Activated T-cell treated with anti-CD3 and anti-CD28 coated beads for 1 hour (primary cell): ENCODE results near the gene RXFP1.
"Not testable (repeated sequence)": the region's sequence is repeated elsewhere in the genome, so short reads cannot be mapped to it uniquely, and the experiment has no call there.

Experiments
- DNase-seq: peaks from one replicate; pipeline ENCODE4 v3.0.0-alpha.2; 2020; ENCODE audit warnings: low read depth

RXFP1 gene

DNA sequence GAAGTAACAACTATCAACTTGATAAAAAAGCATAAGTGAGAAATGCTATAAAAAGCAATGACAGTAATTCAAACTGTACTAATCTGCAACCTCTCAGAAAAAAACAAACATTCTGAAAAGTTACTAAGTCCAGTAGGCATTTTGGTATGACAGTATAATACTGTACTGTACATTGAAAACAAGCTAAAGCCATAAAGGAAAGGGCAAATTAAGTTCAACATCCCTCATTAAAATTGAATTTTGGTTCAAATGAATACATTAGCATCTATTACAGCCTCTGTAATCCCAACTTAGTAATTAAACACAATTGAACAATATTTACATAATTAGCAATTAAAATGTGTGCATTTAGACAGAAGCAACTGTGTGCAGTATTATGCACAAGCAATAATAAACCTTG lies 96.3 kb downstream of the RXFP1 start:
- no peak for DNase-seq

DNA sequence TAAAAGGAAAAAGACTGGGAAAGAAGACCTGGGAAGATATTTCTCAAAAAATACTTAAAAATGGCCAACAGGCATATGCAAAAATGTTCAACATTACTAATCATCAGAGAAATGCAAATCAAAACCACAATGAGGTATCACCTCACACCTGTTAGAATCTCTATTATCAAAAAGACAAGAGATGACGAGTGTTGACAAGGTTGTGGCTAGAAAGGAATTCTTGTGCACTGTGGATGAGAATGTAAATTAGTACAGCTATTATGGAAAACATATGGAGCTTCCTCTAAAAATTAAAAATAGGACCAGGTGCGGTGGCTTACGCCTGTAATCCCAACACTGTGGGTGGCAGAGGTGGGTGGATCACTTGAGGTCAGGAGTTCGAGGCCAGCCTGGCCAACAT lies 100.0 kb downstream of the RXFP1 start:
- DNase-seq, result no peak

DNA sequence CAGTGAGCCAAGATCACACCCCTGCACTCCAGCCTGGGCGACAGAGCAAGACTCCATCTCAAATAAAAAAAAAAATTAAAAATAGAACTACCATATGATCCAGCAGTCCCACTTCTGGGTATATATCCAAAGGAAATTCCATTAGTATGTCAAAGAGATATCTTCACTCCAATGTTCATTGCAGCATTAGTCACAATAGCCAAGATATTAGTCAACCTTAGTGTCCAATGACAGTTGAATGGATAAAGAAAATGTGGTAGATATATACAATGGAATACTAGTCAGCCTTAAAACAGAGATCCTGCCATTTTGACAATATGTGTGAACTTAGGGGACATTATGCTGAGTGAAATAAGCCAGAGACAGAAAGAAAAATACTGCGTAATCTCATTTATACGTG lies 100.6 kb downstream of the RXFP1 start:
- DNase-seq, result no peak

DNA sequence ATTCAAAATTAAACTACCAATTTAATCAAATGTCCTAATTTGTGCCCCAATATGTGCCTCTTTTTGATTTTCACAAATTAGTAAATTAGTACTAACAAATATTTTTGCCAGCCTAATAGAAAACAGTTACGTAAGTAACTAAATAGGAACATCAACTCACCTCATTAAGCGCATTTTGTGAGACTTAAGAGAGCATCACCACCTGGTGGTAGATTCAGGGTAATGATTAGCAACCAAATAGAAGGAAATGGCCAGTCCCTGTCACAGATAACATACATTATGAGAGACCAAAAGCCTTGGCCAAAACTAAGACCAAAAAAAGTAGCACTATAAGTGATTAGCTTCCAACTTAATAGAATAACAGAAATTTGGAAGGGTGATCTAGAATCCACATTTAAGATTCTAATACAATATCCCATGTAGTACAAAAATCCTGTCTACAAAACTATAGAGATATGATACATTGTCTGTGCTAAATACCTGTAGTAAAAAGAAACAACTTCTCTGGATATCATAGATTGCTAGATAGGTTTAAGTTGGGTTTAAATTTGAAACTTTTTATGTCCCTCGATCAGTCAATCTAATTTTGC lies 103.3 kb downstream of the RXFP1 start:
- no peak for DNase-seq

DNA sequence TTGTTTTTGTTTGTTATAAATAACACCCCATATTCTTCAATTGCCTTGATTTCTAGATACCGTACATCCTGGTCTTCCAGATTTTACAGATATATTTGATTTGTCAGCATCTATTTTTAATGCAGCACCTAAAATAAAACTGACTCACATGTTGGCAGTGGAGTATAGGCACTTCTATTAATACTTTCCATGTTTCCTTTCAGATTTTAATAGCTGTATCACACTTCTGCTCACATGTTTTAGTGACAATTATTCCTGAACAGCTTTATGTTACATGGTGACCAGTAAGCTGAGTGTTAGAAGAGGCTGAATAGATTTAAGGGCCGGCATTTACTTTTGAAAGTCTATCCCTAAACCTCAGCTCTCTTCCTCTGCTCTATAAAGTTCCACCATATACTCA lies 103.9 kb downstream of the RXFP1 start:
- no peak for DNase-seq

DNA sequence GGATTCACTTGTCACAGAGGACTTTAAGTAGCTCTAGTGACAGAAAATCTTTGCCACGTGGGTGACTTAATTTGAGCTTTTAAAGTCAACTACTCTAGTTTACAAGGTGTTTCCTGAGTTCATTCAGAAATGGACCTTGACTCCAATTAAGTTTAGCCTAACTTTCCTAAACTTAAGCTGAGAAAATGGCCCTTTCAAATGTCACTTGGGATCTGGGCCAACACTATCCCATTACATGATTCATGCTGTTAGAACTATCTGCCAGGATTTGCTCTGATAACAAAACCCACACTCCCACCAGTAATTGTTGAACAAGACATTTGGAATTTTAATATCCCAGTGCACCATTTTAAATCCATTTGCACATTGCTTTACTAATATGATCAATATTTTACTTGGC lies 109.2 kb downstream of the RXFP1 start:
- no peak for DNase-seq

DNA sequence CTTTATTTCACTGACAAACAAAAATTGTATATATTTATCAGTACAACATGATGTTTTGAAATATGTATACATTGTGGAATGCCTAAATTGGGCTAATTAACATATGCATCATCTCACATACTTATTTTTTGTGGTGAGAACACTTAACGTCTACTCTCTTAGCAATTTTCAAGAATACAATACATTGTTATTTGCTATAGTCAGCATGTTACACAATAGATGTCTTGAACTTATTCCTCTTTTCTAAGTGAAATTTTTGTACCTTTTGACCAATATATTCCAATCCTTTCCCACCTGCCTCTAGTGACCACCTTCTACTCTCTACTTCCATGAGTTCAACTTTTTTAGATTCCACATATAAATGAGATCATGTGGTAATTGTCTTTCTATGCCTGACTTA lies 114.9 kb downstream of the RXFP1 start:
- DNase-seq, result no peak

DNA sequence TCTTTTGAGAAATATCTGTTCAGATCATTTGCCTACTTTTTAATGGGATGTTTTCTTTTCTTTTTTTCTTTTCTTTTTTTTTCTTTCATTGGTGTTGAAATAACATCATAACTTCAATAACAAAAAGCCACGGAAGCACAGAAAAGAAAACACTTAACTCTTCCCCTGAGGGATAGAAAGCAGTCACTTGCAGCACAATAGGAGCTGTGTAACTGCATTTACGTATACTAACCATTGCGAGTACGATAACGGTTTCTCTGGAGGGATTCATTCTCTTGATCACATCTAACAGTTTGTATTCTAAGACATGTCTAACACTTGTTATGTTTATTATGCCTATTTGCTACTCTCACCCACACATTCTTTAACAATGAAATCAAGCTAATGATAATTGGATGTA lies 122.7 kb downstream of the RXFP1 start:
- no peak for DNase-seq

DNA sequence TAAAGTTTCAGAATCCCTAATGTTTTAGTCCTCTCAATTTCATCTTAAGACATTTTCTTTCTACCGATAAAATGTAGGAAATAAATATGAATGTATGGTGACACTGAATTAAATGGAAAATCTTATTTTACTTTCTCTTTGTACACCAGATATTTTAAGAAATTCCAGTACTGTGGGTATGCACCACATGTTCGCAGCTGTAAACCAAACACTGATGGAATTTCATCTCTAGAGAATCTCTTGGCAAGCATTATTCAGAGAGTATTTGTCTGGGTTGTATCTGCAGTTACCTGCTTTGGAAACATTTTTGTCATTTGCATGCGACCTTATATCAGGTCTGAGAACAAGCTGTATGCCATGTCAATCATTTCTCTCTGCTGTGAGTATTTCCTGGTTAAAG lies 123.1 kb downstream of the RXFP1 start:
- DNase-seq, result no peak

DNA sequence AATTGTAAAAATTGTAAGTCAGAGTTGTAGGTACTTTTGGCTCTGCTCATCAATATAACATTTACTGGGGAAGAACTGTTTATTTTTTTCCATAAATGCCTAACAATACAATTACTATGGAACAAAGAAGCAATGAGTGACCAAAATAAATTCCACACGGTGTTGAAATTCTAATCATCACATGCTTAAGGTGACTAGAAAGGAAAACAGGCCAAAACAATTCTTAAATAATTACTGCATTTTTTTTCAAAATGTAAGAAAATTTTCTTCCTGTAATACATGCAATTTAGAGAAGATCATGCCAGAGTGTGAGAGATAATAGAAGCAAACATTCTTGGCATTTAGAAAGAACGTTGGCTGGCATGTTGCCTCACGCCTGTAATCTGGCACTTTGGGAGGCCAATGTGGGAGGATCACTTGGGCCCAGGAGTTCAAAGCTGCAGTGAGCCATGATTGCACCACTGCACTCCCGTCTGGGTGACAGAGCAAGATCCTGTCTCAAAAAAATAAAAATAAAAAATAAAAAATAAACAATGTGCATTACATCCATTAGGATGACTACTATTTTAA lies 127.5 kb downstream of the RXFP1 start:
- DNase-seq, result no peak

DNA sequence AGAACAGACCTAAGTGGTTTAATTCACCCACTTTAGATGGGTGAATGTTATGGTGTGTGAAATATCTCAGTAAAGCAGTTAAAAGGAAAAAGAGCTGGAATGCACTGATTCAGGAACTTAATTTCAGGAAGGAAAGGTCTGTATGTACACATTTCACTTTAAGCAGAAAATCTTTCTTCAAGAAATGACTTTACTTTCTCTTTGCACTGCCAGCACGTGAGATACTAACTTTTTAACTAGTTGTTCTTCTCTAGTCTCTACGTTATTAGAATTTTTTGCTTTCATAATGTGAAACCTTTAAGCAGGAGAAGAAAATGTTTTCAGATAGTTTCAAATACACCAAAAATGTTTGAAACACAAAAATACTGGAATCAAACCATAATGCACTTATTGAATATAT lies 131.2 kb downstream of the RXFP1 start:
- no peak for DNase-seq

DNA sequence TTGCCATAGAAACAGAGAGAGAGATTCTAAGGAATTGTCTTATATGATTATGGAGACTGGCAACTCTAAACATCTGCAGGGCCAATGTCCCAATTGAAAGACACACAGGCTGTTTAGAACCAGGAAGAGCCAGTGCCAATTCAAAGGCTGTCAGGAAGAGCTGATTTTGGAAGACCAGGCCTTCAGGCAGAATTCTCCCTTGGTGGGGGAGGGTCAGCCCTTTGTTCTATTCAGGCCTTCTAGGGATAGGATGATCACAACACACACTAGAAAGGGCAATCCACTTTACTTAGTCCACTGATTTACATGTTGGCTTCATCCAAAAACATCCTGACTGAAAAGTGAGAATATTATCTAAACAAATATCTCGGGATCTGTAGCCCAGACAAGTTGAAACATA lies 134.8 kb downstream of the RXFP1 start:
- DNase-seq, result no peak

DNA sequence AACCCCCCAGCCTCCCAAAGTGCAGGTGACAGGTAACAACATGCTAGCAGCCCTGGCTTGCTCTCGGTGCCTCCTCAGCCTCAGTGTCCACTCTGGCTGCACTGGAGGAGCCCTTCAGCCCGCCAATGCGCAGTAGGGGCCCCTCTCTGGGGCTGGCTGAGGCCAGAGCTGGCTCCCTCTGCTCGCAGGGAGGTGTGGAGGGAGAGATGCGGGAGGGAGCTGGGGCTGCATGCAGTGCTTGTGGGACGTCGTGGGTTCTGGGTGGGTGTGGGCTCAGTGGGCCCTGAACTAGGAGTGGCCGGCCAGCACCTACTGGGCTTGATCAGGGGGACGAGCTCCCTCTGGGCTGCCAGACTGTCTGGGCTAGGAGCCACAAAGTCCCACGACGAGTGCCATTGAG lies 135.6 kb downstream of the RXFP1 start:
- no peak for DNase-seq

DNA sequence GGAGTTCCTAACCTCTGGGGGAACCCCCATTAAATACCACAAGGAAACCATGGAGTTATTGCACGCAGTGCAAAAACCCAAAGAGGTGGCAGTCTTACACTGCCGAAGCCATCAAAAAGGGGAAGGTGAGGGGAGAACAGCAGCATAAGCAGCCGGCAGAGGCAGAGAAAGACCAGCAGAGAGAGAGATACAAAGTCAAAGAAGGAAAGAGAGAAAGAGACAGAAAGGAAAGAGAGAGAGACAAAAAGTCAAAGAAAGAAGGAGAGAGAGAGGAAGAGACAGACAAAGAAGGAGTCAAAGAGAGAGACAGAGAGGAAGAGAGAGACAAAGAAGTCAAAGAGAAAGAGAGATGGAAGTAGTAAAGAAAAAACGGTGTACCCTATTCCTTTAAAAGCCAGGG lies 141.6 kb downstream of the RXFP1 start:
- not testable (repeated sequence) for DNase-seq

DNA sequence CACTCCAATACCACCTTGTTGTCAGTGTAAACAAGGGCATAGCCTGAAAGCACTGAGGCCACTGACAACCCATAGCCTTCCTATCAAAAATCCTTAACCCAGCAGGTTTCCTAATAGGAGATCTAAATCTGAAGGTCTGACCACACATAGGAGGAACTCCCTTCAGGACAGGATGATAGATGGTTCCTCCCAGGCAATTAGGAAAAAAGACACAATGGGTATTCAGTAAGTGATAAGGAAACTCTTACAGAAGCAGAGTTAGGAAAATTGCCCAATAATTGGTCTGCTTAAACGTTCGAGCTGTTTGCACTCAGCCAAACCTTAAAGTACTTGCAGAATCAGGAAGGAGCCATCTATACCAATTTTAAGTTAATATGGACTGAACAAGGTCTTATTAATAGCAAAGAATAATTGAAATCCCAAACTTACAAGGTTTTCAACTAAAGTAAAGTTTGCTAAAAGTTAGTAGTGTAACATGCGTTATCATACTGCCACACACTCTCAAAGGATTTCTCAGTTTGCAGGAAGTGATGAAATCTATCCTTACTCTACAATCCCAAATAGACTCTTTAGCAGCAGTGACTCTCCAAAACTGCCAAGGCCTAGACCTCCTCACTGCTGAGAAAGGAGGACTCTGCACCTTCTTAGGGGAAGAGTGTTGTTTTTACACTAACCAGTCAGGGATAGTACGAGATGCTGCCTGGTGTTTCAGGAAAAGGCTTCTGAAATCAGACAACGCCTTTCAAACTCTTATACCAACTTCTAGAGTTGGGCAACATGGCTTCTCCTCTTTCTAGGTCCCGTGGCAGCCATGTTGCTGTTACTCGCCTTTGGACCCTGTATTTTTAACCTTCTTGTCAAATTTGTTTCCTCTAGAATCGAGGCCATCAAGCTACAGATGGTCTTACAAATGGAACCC lies 142.3 kb downstream of the RXFP1 start:
- DNase-seq, result not testable (repeated sequence)

DNA sequence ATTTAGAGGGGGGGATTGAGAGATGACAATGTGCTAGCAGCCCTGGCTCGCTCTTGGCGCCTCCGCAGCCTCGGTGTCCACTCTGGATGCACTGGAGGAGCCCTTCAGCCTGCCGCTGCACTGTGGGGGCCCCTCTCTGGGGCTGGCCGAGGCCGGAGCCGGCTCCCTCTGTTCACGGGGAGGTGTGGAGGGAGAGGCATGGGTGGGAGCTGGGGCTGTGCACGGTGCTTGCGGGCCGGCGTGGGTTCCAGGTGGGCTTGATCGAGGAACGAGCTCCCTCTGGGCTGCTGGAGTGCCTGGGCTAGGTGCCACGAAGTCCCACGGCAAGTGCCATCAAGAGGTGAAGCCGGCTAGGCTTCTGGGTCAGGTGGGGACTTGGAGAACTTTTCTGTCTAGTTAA lies 143.1 kb downstream of the RXFP1 start:
- DNase-seq, result no peak

DNA sequence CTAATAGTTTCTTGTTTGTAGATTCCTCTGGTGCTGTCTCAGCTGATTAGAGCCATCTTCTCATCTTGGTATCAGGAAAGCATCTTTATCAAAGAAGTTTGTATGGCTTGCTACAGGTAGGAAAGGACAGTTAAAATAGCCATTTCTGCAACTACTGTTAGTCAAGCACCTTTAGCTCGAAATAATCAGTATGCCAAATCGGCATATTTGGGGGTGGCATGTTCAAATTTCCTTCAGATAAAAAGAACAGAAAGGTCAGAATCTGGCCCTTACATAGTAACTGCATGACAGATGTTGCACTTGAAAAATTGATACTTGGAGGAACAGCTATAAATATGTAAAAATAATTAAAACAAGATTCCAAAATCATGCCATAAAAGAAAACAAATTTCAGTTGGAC lies 145.2 kb downstream of the RXFP1 start:
- no peak for DNase-seq

DNA sequence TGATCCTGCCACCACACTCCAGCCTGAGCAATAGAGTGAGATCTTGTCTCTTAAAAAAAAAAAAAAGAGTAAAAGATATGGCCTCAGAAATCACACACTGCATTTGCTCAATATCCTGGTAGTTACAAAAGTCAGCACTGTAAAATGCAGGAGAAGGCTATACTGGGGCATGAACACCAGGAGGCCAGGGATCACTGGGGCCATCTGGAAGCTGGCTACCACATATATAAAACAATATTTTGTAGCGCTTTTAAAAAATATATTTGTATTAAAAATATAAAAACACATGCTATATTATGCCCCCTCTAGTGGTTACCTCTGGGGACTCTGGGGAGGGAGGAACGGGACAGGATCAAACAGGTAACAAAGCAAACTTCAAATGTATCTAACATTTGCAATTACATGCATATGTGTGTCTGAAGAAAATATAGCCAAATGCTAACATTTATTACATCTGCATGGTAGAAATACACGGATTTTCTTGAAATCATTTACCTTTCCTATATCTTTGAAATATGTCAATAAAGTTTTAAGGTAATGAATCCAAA lies 146.0 kb downstream of the RXFP1 start:
- DNase-seq, result no peak

DNA sequence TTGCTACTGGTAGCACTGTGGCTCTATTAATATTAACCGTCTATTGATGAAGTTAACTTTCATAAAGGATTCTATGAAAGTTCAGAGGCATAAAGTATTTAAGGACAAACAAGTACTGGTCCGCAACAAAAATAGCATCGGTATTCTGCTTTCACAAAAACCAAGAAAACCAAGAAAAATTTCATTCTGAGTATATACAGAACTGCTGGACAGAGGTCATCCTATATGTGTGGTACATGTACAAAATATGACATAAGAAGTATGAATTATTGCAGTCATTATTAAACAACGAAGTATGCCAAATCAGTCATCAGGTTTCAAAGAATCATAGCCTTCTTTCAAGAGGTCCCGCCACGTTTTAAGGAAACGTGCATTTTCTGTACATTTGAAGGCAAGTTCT lies 147.6 kb downstream of the RXFP1 start:
- DNase-seq, result no peak

DNA sequence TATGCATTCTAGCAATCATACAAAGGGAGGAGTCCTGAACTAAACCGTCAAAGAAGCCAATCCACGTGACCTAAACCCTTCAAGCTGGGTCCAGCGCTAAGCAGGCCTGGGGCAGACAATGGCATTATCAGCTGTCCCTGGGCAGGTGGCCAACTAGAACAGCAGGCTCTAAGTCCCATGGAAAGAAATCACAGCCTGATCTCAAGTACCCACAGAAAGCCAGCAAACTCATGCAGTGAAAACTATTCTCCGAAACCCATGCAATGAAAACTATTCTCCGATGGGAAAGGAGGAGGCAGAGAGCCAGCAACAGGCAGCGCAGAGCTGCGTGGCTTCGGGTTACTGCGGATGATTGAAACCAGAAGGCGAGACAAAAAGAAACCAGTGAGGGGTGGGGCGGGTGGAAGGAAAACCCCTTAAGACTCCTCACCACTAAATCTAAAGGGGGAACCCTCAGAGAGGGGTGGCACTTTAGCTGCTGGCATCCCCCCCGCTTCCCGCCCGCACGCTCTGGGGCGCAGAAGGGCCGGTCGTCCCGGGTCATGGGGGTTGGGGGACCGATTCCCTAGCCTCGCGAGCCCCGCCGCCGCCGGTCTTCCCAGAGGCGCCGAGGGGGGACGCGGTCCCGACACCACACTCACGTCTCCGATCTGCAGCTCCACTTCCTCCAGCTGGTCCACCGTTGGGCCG lies 149.4 kb downstream of the RXFP1 start:
- peak; percentile 20 for DNase-seq

DNA sequence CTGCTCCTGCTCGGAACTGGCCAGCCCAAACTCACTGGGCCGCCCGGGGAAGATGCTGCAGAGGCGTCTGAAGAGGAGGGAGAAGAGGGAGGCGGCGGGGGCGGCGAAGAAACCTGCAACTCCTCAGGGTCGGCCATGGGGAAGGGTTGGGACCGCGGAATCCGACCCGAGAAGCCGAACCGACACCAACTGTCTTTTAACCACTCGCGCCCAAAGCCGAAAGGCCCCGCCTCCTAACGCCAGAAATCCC lies 149.9 kb downstream of the RXFP1 start, which contains the start of gene C4orf46:
C4orf46 (minus strand) TSS at position 223 of the 250 bp plus-strand sequence; CDS start at position 137, 86 bp downstream.
- DNase-seq, result no peak

DNA sequence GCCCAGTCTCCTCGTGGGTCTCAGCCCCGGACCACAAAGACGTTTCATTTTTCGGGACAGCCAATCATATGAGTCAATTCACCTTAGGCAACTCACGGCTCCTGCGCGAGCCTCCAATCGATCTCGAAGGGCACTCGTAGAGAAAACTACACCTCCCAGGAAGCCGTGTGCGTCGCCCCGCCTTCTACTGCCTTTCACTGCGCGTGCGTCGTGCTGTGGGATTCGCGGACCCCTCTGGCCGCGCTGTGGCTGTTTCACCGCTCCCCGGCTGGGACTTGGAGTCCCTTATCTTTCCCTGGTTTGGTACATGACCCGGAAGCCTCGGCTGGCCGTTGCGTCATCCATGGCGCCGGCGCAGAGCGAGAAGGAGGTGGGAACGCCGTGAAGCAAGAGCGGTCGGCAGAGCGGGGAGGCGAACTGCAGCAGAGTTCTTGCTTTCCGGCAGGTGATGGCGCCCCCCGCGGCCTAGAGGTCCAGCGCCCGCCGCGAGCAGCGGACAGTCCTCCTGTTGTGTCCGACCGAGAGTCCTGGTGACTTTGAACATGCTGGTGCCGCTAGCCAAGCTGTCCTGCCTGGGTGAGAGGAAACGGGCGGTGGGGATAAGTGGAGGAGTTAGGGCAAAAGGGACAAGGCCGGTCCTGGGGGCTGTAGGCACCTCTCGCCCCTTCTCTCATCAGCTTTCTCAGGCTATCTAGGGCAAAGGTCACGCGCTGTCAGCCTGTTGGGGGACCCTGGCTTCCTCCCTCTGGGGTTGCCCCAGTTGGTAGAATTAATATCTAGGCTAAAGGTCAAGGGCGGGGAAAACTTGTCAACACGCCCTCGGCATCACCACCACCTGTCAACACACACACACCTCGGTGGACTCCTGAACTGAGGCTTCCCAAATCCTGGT lies 150.5 kb downstream of the RXFP1 start, which contains the start of gene ETFDH:
ETFDH (plus strand) TSS at position 382 of the 892 bp plus-strand sequence; CDS start at position 543, 161 bp downstream.
- peak; percentile 95 for DNase-seq
